HEK293 (cell line): ENCODE measurements around the gene XRCC6.
"Not testable (repeated sequence)": the region's sequence is repeated elsewhere in the genome, so short reads cannot be mapped to it uniquely, and the experiment has no call there.

Experiments used
- CTCF ChIA-PET: fragments of 350-600 bp; formaldehyde crosslinking; extraction: SDS; loops from one replicate; lab custom pipeline; 2021; ENCODE audit warnings: antibody characterized with exemption; lab: Yijun Ruan, JAX
- POLR2A ChIA-PET: fragments of 300-600 bp; formaldehyde crosslinking; extraction: SDS; loops from one replicate; lab custom pipeline; 2020; ENCODE audit warnings: antibody characterized with exemption, inconsistent platforms; lab: Yijun Ruan, JAX
- H3K27ac ChIP-seq: fragments of 200-500 bp; sonication (Bioruptor generic); 2 replicates; pipeline ENCODE4 v1.5.1; 2014; ENCODE audit warnings: low read depth, low read length, control low read depth, inconsistent platforms; ENCODE audit errors: extremely low read depth
- H3K36me3 ChIP-seq, 2 experiments: fragments of 200-500 bp in 1 of 2; sonication (Bioruptor generic) in 1 of 2; 1 replicate in 1 of 2; 2 replicates in 1 of 2; pipeline ENCODE4 v1.5.1; 2014 to 2017; ENCODE audit warnings: inconsistent platforms in 2 of 2, low read length in 2 of 2; ENCODE audit not compliant: control insufficient read depth in 2 of 2, insufficient read depth in 1 of 2
- H3K4me1 ChIP-seq: fragments of 200-500 bp; sonication (Bioruptor generic); 2 replicates; pipeline ENCODE4 v1.5.1; 2014; ENCODE audit warnings: mild to moderate bottlenecking, low read length, inconsistent platforms; ENCODE audit not compliant: control insufficient read depth, insufficient read depth
- H3K4me3 ChIP-seq: 2 replicates; pipeline ENCODE4 v1.5.1; 2011; ENCODE audit warnings: low read depth, mild to moderate bottlenecking, control low read depth, low read length, moderate library complexity
- H3K9me3 ChIP-seq: fragments of 200-500 bp; sonication (Bioruptor generic); 2 replicates; pipeline ENCODE4 v1.5.1; 2014; ENCODE audit warnings: low read depth, low read length, inconsistent platforms; ENCODE audit not compliant: control insufficient read depth, insufficient read depth
- CTCF ChIP-seq: fragments of 450-650 bp; formaldehyde crosslinking; IDR thresholded peaks from 2 replicates; pipeline ENCODE4 v1.5.1; 2016; ENCODE audit warnings: missing biosample characterization, missing genetic modification characterization
- HIC1 ChIP-seq: fragments of 450-650 bp; formaldehyde crosslinking; IDR thresholded peaks from 2 replicates; pipeline ENCODE4 v1.5.1; 2016; ENCODE audit warnings: missing biosample characterization, missing genetic modification characterization
- KLF8 ChIP-seq: fragments of 450-650 bp; formaldehyde crosslinking; IDR thresholded peaks from 2 replicates; pipeline ENCODE4 v1.5.1; 2016; ENCODE audit warnings: missing biosample characterization, missing genetic modification characterization
- MZF1 ChIP-seq: fragments of 450-650 bp; formaldehyde crosslinking; IDR thresholded peaks from 2 replicates; pipeline ENCODE4 v1.5.1; 2017; ENCODE audit warnings: missing biosample characterization, missing genetic modification characterization, borderline replicate concordance
- PRDM1 ChIP-seq: fragments of 450-650 bp; formaldehyde crosslinking; IDR thresholded peaks from 2 replicates; pipeline ENCODE4; 2016; ENCODE audit warnings: missing biosample characterization, missing genetic modification characterization
- SCRT2 ChIP-seq: fragments of 450-650 bp; formaldehyde crosslinking; IDR thresholded peaks from 2 replicates; pipeline ENCODE4 v1.5.1; 2016; ENCODE audit warnings: missing biosample characterization, missing genetic modification characterization
- ZBTB1 ChIP-seq: fragments of 450-650 bp; formaldehyde crosslinking; IDR thresholded peaks from 2 replicates; pipeline ENCODE4 v1.5.1; 2016; ENCODE audit warnings: missing biosample characterization, missing genetic modification characterization
- ZBTB20 ChIP-seq: fragments of 450-650 bp; formaldehyde crosslinking; IDR thresholded peaks from 2 replicates; pipeline ENCODE4 v1.5.1; 2016; ENCODE audit warnings: missing biosample characterization, missing genetic modification characterization
- ZNF121 ChIP-seq: fragments of 450-650 bp; formaldehyde crosslinking; IDR thresholded peaks from 2 replicates; pipeline ENCODE4 v1.5.1; 2016; ENCODE audit warnings: missing biosample characterization, missing genetic modification characterization
- ZNF311 ChIP-seq: fragments of 450-650 bp; formaldehyde crosslinking; IDR thresholded peaks from 2 replicates; pipeline ENCODE4 v1.5.1; 2017; ENCODE audit warnings: missing biosample characterization, missing genetic modification characterization, borderline replicate concordance
- ZNF350 ChIP-seq: fragments of 450-650 bp; formaldehyde crosslinking; IDR thresholded peaks from 2 replicates; pipeline ENCODE4 v1.5.0; 2017; ENCODE audit warnings: missing biosample characterization, mild to moderate bottlenecking, missing genetic modification characterization
- ZNF529 ChIP-seq: fragments of 450-650 bp; formaldehyde crosslinking; IDR thresholded peaks from 2 replicates; pipeline ENCODE4 v1.5.1; 2017; ENCODE audit warnings: missing genetic modification characterization, missing biosample characterization; ENCODE audit not compliant: insufficient replicate concordance
- ZNF626 ChIP-seq: fragments of 450-650 bp; sonication (Bioruptor Pico); formaldehyde crosslinking; IDR thresholded peaks from 2 replicates; pipeline ENCODE4 v1.5.1; 2018; ENCODE audit warnings: missing biosample characterization, missing genetic modification characterization, inconsistent platforms
- ZNF654 ChIP-seq: fragments of 450-650 bp; formaldehyde crosslinking; IDR thresholded peaks from 2 replicates; pipeline ENCODE4 v1.5.1; 2016; ENCODE audit warnings: low read depth, missing biosample characterization, missing genetic modification characterization
- ZNF768 ChIP-seq: fragments of 450-650 bp; formaldehyde crosslinking; IDR thresholded peaks from 2 replicates; pipeline ENCODE4 v1.5.1; 2018; ENCODE audit warnings: missing biosample characterization, mild to moderate bottlenecking, missing genetic modification characterization
- TF ChIP-seq, protein P1 (sequence below): fragments of 450-650 bp; formaldehyde crosslinking; IDR thresholded peaks from 2 replicates; pipeline ENCODE4 v1.5.1; 2017; ENCODE audit warnings: missing biosample characterization, missing genetic modification characterization
- TF ChIP-seq, protein P2 (sequence below): fragments of 450-650 bp; formaldehyde crosslinking; IDR thresholded peaks from 2 replicates; pipeline ENCODE4; 2016; ENCODE audit warnings: missing biosample characterization, missing genetic modification characterization

XRCC6 gene

GRCh38 chr22:41589391-41590241, 31.5 kb upstream of the XRCC6 start, which contains the start of gene PMM1 (continued):
- 0 out of 2 replicates have a peak, but pooled peaks have one; percentile 54 for TF ChIP-seq ZNF121 (tag by site-specific recombination)
- TF ChIP-seq SCRT2 (tag by site-specific recombination) = peak; percentile 98
- TF ChIP-seq ZNF350 (tag by site-specific recombination) = no peak
- TF ChIP-seq ZBTB20 = peak; percentile 57
- TF ChIP-seq ZNF311 (tag by site-specific recombination) = no peak
- no peak for TF ChIP-seq ZNF529
- TF ChIP-seq, protein P1, sequence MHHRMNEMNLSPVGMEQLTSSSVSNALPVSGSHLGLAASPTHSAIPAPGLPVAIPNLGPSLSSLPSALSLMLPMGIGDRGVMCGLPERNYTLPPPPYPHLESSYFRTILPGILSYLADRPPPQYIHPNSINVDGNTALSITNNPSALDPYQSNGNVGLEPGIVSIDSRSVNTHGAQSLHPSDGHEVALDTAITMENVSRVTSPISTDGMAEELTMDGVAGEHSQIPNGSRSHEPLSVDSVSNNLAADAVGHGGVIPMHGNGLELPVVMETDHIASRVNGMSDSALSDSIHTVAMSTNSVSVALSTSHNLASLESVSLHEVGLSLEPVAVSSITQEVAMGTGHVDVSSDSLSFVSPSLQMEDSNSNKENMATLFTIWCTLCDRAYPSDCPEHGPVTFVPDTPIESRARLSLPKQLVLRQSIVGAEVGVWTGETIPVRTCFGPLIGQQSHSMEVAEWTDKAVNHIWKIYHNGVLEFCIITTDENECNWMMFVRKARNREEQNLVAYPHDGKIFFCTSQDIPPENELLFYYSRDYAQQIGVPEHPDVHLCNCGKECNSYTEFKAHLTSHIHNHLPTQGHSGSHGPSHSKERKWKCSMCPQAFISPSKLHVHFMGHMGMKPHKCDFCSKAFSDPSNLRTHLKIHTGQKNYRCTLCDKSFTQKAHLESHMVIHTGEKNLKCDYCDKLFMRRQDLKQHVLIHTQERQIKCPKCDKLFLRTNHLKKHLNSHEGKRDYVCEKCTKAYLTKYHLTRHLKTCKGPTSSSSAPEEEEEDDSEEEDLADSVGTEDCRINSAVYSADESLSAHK (tag by site-specific recombination) = no peak
- TF ChIP-seq KLF8 (tag by site-specific recombination) = peak; percentile 92

- peaks cover 0 to 10% of the 10 kb centered on the region in 2 experiments; a peak in 2 of 3 replicates for H3K36me3 ChIP-seq
- H3K4me1 ChIP-seq, H3K4me3 ChIP-seq, CTCF ChIA-PET, H3K9me3 ChIP-seq, H3K27ac ChIP-seq: not testable (repeated sequence)
- POLR2A ChIA-PET = interaction anchor here (0.6 to 1.5 kb wide), 2 partner anchors 24 to 237 kb away, joined by 3 to 6 read pairs; no protein-coding TSS in a partner anchor
Measured at GRCh38 chr22:41593336-41593960, 27.6 kb upstream of the XRCC6 start.

GRCh38 chr22:41595703-41596102, 25.4 kb upstream of the XRCC6 start:
- POLR2A ChIA-PET = no interaction called here
- Histone ChIP-seq H3K9me3 (no peaks in the 10 kb centered on the region), H3K36me3 (peaks cover 0 to 23% of the 10 kb centered on the region in 2 experiments; a peak in 2 of 3 replicates), H3K4me1 (no peaks in the 10 kb centered on the region; the same call in 1 of the 2 replicates)
- no peak for TF ChIP-seq ZNF626
- TF ChIP-seq ZNF768 (tag by site-specific recombination) = peak; percentile 81; the same call in 1 of the 2 replicates
- TF ChIP-seq, all 188 proteins: peak for 1
- H3K4me3 ChIP-seq = no peak overlapping the region
- CTCF ChIA-PET = interaction anchor here (0.9 to 1.7 kb wide), 2 partner anchors 13 to 55 kb away, joined by 5 to 6 read pairs; no protein-coding TSS in a partner anchor
- H3K27ac ChIP-seq = no peak overlapping the region

- peak overlapping the region; percentile 37; the same call in 1 of the 2 replicates for H3K27ac ChIP-seq
- CTCF ChIA-PET = interaction anchor here (0.6 to 3.6 kb wide), 48 partner anchors 8 to 897 kb away, joined by 3 to 36 read pairs (median 4); partner anchors contain the start of genes DESI1, PMM1, POLR3H and XRCC6
- no peaks in the 10 kb centered on the region; the same call in 1 of the 2 replicates for H3K4me1 ChIP-seq
- no peak overlapping the region for H3K4me3 ChIP-seq
- no peaks in the 10 kb centered on the region for H3K9me3 ChIP-seq
- peaks cover 6 to 36% of the 10 kb centered on the region in 2 experiments for H3K36me3 ChIP-seq
- POLR2A ChIA-PET = interaction anchor here (0.7 to 3.4 kb wide), 4 partner anchors 24 to 193 kb away, joined by 3 to 12 read pairs (median 3); partner anchors contain the start of genes DESI1 and XRCC6
- TF ChIP-seq, protein P2, sequence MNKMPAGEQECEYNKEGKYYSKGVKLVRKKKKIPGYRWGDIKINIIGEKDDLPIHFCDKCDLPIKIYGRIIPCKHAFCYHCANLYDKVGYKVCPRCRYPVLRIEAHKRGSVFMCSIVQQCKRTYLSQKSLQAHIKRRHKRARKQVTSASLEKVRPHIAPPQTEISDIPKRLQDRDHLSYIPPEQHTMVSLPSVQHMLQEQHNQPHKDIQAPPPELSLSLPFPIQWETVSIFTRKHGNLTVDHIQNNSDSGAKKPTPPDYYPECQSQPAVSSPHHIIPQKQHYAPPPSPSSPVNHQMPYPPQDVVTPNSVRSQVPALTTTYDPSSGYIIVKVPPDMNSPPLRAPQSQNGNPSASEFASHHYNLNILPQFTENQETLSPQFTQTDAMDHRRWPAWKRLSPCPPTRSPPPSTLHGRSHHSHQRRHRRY (tag by site-specific recombination) = no peak
- peak; percentile 57; the same call in 1 of the 2 replicates for TF ChIP-seq HIC1
- TF ChIP-seq CTCF = peak; percentile 90
- TF ChIP-seq MZF1 (tag by site-specific recombination) = no peak
- peak; percentile 54 for TF ChIP-seq ZNF654 (tag by site-specific recombination)
- TF ChIP-seq ZNF350 (tag by site-specific recombination) = no peak
- peak; percentile 12; the same call in 1 of the 2 replicates for TF ChIP-seq PRDM1
- no peak for TF ChIP-seq ZBTB1 (tag by site-specific recombination)
Measured at GRCh38 chr22:41596776-41597634, 24.1 kb upstream of the XRCC6 start.
